GM18951 (cell line): ENCODE results near the gene PLEKHG3.

ENCODE experiments used
- POLR2A ChIP-seq: IDR thresholded peaks from 4 replicates; pipeline ENCODE4 v1.6.1; 2011; ENCODE audit warnings: mild to moderate bottlenecking; ENCODE audit not compliant: insufficient read length, insufficient read depth; ENCODE audit errors: extremely low read depth
- in situ Hi-C: fragments of 300-500 bp; cut with MboI; formaldehyde crosslinking; loops from one replicate; pipeline ENCODE4 v1.12.0; 2022; ENCODE audit warnings: low sequenced_read_pairs, mixed read lengths, inconsistent platforms; ENCODE audit not compliant: unreplicated experiment

The PLEKHG3 gene

GRCh38 chr14:64760146-64760755, 56.0 kb downstream of the PLEKHG3 start:
- in situ Hi-C loops: no loop called here
- no peak for TF ChIP-seq POLR2A

GRCh38 chr14:64760916-64761315, 56.7 kb downstream of the PLEKHG3 start:
- no peak for TF ChIP-seq POLR2A
- in situ Hi-C loops: no loop called here

DNA sequence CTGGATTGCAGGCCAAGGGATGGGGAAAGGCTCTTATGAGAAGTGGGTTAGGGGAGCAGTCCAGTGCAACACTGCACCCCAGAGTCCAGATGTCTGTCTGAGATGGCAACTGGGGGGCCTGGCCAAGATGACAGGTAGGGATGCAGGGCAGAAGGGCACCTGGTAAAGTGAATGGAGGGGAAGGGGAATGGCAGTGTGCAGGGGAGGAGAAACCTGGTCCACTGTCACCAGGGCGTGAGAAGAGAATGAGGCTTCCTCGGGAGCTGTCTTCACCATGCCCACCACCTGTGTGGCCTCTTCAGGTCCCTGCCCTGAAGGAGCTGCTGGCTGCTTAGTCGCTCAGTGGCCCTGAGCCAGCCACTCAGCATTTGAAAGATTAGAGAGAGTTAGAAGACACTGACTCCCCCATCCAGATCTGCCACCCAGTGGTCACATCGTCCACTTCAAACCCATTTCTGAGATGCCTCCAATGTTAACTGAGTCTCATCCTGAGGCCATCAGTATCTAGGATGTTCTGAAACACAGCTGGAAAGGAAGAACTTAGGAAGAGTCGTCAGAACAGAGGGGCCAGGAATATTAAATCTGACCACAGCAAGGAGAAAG, 57.3 kb downstream of the PLEKHG3 start:
- in situ Hi-C loops: no loop called here
- TF ChIP-seq POLR2A: no peak

- no peak for TF ChIP-seq POLR2A
- in situ Hi-C loops: no loop called here
Measured at GRCh38 chr14:64762044-64763034, 58.1 kb downstream of the PLEKHG3 start.

- TF ChIP-seq POLR2A: no peak
Measured at GRCh38 chr14:64763085-64763782, 59.0 kb downstream of the PLEKHG3 start.

GRCh38 chr14:64763801-64764621, 59.8 kb downstream of the PLEKHG3 start:
- in situ Hi-C loops: no loop called here

More at GRCh38 chr14:64763085-64763782, 59.0 kb downstream of the PLEKHG3 start:
- in situ Hi-C loops: no loop called here

DNA sequence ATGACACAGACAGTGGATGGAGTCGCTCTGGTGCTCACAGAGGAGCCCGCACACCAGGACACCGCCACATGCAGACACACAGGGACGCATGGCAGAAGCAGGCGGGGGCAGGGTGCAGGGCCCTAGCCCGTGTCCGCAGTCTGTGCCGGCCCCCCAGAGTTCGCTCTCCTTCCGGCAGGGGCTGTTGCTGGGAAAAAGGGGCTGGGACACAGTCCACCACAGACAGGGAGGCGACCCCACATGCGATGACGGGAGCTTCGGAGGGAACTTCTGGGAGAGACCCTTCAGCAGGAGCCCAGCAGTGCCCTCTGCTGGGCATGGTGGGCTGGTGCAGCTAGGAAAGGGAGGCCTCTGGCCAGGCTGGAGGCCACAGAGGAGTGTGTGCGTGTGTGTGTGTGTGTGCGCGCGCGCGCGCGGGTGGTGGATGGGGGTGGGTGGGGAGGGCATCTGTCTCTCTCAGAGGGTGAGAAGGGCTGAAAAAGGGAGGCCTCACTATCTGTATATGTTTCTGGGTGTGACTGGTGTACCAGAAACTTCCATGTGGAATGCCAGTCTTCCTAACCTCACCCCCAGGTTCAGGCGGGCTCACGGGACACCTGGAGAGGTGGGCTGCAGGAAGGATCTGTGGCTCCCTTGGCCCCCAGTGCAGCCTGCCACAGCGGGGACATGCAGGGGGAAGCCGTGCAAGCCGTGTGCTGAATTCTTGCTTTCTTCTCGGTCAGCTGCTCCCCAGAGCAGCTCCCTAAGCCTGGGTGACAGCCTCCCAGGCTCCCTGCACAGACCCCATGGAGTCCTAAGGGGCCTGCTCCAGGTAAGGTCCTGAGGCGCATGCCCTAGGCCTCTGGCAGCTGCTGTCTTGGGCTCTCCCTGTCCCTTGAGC, 60.7 kb downstream of the PLEKHG3 start:
- no peak for TF ChIP-seq POLR2A

More at GRCh38 chr14:64763801-64764621, 59.8 kb downstream of the PLEKHG3 start:
- TF ChIP-seq POLR2A: no peak

GRCh38 chr14:64765740-64766302, 61.6 kb downstream of the PLEKHG3 start:
- no peak for TF ChIP-seq POLR2A
- in situ Hi-C loops: no loop called here

More for the DNA sequence above, 60.7 kb downstream of the PLEKHG3 start:
- in situ Hi-C loops: no loop called here

DNA sequence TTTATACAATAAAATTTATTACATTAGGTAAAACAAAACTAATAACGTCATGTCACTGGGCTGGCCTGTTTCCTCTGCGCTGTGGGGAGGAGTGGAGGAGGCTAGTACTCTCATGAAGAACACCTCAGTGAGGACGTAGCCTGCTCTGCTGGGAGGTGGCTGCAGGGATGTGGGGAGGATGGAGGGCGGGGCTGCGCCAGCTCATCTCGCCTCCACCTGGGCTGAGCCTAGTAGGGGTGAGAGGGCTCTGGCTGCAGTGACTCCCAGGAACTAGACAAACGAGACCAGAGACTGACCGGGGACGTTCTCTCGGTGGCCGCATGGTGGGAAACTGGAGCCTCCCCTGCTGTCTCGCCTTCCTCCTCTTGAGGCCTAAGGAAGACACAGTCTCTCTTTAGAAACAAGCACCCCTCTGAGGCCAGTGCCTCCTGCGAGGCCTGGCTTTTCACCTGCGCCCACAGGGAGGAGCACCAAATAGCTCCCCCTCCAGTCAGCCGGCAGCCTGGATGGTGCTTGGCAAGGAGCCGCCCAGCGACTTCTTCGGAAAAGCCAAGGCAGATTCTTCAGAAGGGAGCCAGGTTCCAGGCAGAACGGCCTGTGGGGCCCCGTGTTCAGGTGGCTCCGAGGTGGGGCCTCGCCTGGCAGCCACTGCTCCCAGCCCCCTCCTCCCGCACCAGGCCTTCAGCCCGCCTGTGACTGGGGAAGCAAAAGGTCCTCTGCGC, 62.4 kb downstream of the PLEKHG3 start:
- in situ Hi-C loops: no loop called here
- TF ChIP-seq POLR2A: no peak

DNA sequence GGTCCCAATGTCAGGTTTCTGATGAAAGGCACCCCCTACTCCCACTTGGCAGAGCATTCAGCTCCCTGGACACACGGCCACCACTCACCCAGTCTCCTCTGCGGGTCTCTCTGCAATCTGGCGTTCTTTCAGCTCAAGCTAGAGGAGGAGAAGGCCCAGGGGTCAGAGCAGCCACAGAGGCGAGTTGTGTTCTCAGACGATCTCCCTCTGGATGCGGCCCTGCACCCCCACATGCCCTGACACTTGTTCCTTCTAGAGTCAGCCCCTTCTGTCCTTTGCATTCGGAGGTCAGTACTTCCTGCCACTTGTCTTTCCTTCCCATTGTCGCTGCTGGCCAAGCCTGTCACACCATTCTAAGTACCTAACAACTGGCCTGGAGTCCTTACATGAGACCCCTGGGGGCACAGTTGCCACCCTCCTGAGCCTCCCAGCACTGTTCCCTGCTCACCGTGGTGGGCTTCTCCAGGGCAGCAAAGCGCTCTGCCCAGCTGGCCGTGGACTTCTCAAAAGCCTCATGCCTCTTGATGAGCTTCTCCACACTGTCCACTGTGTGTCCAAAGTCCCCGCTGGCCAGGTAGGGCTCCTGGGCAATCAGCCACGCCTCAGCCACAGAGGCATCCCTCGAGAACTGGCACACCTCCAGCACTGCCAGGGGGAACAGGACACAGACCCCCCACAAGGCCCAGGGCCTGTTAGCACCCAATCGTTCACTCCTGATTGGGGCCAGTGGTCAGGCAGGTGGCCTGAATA, 63.2 kb downstream of the PLEKHG3 start:
- in situ Hi-C loops: no loop called here
- no peak for TF ChIP-seq POLR2A
